Activated CD8-positive, alpha-beta memory T cell treated with anti-CD3 and anti-CD28 coated beads, Interleukin-2, amount 50 U/mL, for 24 hours (primary cell): ENCODE measurements around the gene GNAT2.

Experiments
- DNase-seq: peaks from one replicate; pipeline ENCODE4 v3.0.0-alpha.2; 2020; ENCODE audit errors: extremely low read depth

The GNAT2 gene

DNA sequence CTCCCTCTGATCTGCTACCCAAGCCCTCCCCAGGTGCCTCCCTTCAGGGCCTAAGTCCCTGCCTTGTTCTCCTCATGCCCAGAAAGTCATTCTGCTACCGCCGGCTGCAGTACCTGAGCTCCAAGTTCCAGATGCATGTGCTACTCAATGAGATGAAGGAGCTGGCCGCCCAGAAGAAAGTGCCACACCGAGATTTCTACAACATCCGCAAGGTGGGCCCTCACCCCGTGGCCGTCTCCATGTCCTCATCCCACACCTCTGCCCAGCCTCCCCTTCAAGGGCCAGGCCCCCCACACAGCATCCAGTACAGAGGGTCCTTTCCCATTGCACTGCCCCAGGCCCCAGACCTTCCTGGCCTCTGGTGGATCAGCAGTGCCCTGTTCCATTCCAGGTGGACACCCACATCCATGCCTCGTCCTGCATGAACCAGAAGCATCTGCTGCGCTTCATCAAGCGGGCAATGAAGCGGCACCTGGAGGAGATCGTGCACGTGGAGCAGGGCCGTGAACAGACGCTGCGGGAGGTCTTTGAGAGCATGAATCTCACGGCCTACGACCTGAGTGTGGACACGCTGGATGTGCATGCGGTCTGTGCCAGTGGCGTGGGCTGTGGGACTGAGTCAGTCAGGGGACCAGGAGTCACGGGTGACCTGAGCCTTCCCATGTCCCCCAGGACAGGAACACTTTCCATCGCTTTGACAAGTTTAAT, 8.4 kb upstream of the GNAT2 start:
- DNase-seq, result no peak

DNA sequence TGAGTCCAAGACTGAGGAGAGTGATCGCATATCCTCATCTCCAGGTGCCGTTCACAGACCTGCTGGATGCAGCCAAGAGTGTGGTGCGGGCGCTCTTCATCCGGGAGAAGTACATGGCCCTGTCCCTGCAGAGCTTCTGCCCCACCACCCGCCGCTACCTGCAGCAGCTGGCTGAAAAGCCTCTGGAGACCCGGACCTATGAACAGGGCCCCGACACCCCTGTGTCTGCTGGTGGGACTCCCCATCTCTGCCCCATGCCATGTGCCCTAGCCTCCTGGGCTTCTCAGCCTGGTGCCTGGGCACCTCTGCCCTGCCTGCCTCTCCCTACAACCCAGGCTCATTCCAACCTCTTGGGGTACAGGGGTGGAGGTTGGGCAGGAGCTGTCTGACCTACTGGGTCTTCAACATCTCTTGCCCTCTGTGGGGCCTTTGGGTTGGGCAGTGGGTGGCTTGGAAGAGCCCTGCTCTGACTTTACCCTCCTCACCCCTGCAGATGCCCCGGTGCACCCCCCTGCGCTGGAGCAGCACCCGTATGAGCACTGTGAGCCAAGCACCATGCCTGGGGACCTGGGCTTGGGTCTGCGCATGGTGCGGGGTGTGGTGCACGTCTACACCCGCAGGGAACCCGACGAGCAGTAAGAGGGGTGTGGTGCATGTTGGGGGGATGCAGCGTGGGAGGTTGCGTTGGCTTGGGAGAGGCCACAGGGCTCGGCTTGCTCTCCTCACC, 7.4 kb upstream of the GNAT2 start:
- DNase-seq, result no peak

GRCh38 chr1:109625601-109626560, 6.5 kb upstream of the GNAT2 start:
- DNase-seq, result no peak

- DNase-seq, result no peak
Measured at GRCh38 chr1:109625176-109625575, 5.8 kb upstream of the GNAT2 start.

DNA sequence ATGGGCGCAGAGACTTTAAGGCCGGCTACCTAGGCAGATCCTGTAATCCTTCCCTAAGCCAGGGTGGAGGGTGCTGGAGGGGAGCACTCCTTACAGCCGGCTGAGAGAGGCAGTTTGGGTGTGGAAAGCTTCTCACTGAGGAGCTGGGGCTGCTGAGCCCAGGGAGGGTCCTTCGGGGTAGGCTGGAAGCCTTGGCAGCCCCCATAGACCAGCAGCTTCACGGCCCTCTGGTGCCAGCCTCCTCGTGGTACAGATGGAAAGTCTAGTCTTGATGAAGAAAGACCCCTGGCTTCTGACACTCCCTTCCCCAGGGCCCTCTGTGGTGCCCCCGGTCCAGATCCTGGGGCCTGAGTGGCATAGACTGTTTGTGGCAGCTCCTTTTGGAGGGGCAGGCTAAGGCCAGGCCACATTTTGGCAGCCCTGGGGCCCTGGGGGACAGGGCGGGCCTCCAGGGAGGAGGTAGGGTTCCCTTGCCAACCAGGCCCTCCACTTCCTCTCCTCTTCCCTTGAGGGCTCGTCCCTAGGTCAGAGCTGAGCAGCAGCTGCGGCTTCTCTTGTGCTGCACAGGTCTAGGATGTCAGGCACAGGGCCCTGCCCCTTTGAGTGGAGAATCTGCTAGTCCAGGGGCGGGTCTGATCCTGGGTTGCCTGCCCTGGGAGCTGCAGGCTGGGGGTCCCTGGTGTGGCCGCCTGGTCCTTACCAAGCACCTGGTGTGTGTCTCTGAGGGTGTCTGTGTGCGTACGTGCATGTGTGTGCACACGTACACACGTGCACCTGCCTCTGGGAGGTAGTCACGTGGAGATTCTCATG, 5.0 kb upstream of the GNAT2 start:
- no peak for DNase-seq

- DNase-seq, result no peak
Measured at GRCh38 chr1:109623601-109624161, 4.3 kb upstream of the GNAT2 start.

DNA sequence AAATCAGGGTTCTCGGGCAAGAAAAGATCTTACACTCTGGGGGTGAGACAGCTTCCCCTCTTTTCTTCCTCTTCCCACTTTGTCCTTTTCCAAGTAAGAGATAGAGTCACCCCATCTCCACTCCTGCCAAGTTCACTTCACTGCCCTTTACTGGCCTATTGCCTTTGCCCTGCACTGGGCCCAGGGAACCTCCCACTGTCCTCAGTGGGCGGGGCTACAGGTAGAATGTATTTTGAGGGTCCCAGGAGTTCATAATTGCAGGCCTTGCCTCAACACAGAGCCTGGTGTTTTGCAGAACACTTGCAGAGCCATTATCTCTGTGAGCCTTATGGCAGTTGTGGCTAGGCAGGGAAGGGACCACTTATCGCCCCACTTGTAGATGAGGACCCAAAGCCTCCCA, 3.5 kb upstream of the GNAT2 start:
- no peak for DNase-seq

- no peak for DNase-seq
Measured at GRCh38 chr1:109622137-109622892, 2.9 kb upstream of the GNAT2 start.

GRCh38 chr1:109621379-109622136, 2.1 kb upstream of the GNAT2 start:
- no peak for DNase-seq

DNA sequence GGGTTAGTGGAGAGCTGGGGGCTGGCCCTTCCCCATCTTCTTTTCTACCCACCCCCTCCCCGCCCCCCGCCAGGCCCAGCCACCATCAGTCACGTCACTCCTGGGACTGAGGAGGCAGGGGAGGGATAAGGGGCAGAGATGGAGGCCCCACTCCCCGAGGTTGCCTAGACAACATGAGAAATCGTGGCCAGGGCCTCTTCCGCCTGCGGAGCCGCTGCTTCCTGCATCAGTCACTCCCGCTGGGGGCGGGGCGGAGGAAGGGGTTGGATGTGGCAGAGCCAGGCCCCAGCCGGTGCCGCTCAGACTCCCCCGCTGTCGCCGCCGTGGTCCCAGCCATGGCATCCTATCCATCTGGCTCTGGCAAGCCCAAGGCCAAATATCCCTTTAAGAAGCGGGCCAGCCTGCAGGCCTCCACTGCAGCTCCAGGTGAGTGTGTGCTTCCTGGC, 1.4 kb upstream of the GNAT2 start:
- peak; percentile 95 for DNase-seq

DNA sequence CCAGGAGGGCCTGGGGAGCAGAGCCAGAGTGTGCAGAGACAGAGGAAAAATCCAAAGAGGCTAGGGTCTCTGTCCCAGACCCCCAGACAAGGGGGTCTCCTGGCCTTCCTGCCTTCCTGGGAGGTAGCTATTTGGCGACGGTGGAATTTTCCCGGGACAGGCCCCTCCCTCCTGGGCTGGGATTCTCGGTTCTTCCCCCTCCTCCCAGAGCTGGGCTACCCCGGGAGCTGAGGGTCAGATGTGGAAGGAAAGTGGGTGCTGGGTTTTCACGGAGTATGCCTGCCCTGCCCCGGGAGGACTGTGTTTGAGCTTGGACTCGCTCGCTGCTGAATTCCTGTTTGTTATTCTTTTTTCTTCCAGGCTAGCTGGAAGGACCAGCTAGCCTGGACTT, 980 bp upstream of the GNAT2 start:
- no peak for DNase-seq

DNA sequence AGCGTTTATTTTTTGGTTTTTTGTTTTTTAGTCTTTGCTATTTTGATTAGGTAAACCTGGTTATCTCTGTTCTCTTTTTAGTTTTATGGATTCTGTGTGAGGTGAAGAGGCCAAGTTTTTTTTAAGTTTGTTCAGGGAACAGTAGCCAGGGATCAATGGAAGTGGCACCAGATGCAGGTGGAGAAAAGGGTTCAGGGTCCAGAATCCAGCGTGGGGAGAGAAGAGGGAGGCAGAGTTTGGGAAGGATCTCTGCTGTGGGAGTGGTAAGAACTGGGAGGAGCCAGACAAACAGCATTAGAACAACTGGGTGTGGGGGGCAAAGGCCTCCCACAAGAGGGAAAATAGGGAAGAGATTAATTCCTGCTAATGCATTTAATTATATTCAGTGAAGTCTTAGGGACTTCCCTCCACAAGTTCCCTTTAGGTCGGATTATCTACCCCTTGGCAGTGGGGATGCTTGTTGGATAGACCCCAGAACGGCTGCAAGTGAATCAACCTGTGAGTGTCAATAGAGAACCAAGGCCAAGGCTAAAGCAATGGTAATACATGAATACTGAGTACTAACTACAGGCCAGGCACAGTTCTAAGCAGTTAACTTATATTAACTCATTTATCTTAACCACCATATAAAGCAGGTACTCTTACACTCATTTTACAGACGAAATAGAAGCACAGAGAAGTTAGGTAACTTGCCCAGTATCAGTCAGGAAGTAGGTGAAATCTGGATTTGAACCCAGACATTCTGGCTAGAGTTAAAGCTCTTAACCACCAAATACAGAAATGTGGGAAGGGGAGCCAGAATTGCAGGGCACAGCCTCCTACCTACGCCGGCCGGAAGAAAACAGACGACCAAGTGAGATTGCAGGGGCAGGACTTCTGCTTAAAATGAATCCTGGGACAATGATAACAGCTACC, 498 bp downstream of the GNAT2 start:
- no peak for DNase-seq

GRCh38 chr1:109617291-109617801, 2.1 kb downstream of the GNAT2 start:
- no peak for DNase-seq

DNA sequence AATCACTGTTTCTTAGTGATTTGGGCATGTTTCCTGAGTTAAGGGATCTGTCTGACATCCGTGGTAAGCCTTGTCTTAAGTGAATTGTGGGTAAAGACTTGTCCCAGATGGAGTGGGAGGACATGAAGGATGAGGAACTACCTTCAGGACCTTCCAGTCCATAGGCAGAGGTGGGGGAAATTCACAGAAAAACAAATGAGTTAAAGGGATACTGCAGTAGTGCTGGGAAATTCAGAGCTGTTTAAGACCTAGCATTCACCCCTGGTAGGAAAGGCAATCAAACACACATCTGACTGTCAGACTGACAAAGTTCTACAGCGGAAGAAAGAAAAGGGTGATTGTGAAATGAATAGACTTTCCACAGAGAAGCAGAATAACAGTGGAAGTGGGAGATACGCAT, 3.0 kb downstream of the GNAT2 start:
- no peak for DNase-seq

DNA sequence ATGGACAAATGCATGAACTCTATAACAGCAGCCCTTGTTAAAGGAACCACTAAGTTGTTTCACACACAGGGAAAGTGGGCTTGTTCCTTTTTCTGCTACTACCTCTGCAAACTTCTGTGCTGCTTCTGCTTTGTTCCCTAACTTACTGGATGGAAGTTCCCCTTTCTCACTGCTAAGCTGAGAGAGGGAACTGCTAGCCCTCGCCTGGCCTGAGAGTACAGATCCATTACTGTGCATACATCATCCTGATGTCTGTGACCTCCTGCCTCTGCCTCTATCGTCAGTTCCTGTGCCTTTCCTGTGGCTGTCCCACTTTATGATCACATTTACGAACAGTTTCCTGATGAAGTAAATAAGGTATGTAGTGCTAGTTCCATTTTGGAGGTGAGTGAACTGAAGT, 3.5 kb downstream of the GNAT2 start:
- no peak for DNase-seq

- no peak for DNase-seq
Measured at GRCh38 chr1:109613361-109614147, 5.9 kb downstream of the GNAT2 start.

DNA sequence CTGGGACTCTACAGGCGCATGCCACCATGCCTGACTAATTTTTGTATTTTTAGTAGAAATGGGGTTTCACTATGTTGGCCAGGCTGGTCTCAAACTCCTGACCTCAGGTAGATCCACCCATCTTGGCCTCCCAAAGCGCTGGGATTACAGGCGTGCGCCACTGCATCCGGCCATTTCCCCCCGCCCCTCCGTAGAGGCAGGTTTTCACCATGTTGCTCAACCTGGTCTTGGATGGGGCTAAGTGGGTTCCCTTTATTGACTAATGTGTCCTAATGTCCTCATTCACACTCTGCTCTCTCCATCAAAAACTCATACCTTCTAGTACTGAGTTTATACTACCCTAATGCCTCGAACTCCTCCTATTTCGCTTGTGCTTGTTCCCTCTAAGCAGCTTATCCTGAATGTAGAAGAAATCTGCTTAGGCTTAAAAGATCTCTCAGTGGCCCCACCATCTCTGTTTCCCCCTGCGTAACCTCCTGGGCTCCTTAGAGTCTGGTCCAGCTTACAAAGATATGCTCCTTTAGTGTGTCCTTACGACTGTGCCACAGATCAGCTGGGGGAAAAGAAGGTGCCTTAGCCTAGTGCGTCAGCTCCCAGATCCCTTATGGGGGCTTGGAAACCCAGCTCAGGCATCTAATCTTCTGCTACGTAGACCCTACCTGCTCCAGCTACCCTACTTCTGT, 8.0 kb downstream of the GNAT2 start:
- DNase-seq, result no peak
